Kidney (tissue), 14 donors: ENCODE measurements around the gene LCN6. TPM values are rescaled to one million over a fixed set of nuclear protein-coding genes. Genes with fewer than 3 reads are reported as not detected.
A peak's percentile ranks its signal among the peaks of the same experiment; 100 is the strongest.

ENCODE experiments used
- DNase-seq, 5 donors: peaks; one replicate each; pipeline ENCODE4 v3.0.0-alpha.2; 2013 to 2020
- FAIRE-seq: peaks from 2 replicates; lab custom pipeline; 2012; peaks lifted over from hg19 to GRCh38; lab: Jason Lieb, UNC
- H3K27ac ChIP-seq, 2 donors: one replicate each; pipeline ENCODE4 v1.7.0; 2013; ENCODE audit warnings: low read depth in 2 of 2, low read length in 2 of 2, inconsistent platforms in 1 of 2
- H3K27me3 ChIP-seq: one replicate; pipeline ENCODE4 v1.7.1; 2013; ENCODE audit warnings: low read length, inconsistent platforms; ENCODE audit not compliant: control insufficient read depth, insufficient read depth
- H3K36me3 ChIP-seq, 3 donors: one replicate each; pipeline versions ENCODE4 v1.7.0 to v1.7.1; 2013; ENCODE audit warnings: low read length in 3 of 3, control low read depth in 1 of 3, inconsistent platforms in 1 of 3; ENCODE audit not compliant: insufficient read depth in 3 of 3, control insufficient read depth in 2 of 3
- H3K4me1 ChIP-seq, 3 donors: one replicate each; pipeline versions ENCODE4 v1.7.0 to v1.7.1; 2013; ENCODE audit warnings: low read length in 3 of 3, inconsistent platforms in 1 of 3, low read depth in 1 of 3; ENCODE audit not compliant: control insufficient read depth in 2 of 3, insufficient read depth in 2 of 3
- H3K4me3 ChIP-seq, 3 donors: one replicate each; pipeline versions ENCODE4 v1.7.0 to v1.8.1; 2013; ENCODE audit warnings: low read length in 3 of 3, control low read depth in 1 of 3, inconsistent platforms in 1 of 3
- H3K9ac ChIP-seq, 3 donors: one replicate each; pipeline versions ENCODE4 v1.7.0 to v1.7.1; 2013; ENCODE audit warnings: low read length in 3 of 3, control low read depth in 1 of 3, inconsistent platforms in 1 of 3
- H3K9me3 ChIP-seq, 3 donors: one replicate each; pipeline versions ENCODE4 v1.7.0 to v1.7.1; 2013; ENCODE audit warnings: low read length in 3 of 3, control low read depth in 1 of 3, inconsistent platforms in 1 of 3; ENCODE audit not compliant: control insufficient read depth in 2 of 3, insufficient read depth in 1 of 3
- CTCF ChIP-seq: IDR thresholded peaks from 3 replicates; pipeline ENCODE4 v1.5.1; 2012; ENCODE audit warnings: mild to moderate bottlenecking, moderate library complexity, borderline replicate concordance; ENCODE audit not compliant: insufficient read depth; ENCODE audit errors: extremely low read depth
- intact Hi-C: fragments of 100-400 bp; cut with DNase I; formaldehyde crosslinking; loops from one replicate; pipeline ENCODE4 v1.11.1; 2022
- polyA plus RNA-seq: library from polyadenylated mRNA; stranded (reverse); fragments of 350-450 nt; fragmentation: Illumina TruSeq; extraction: RNeasy Lipid Tissue Mini Kit (QIAGEN cat#74804); gene quantifications from one replicate; pipeline ENCODE4 v1.2.3, GENCODE V29; 2014; ENCODE audit warnings: low read depth, low replicate concordance; ENCODE audit not compliant: insufficient read depth
- total RNA-seq: library from RNA; stranded (reverse); fragmentation: NEBNext Ultra II Directional; extraction: Animal tissue kit (Norgen Biotek cat#: 25700); gene quantifications from one replicate; pipeline ENCODE4 v1.2.1, GENCODE V29; 2021
- donor health status: control.
- donor health status: control.
- donor health status: control.
- donor health status: control.
- donor health status: control.
- donor health status: DM: yes; HTN: yes; CAD: no.
- donor health status: Normal renal cell carcinoma (clear cell type).

Gene LCN6
- total and polyA plus RNA-seq, 2 donors from 2014 or later = 16.0 TPM; not detected in 1

GRCh38 chr9:136754059-136754572 lies 5.8 kb upstream of the LCN6 start:
- no peak overlapping the region for H3K4me3 ChIP-seq
- DNase-seq (no peak), FAIRE-seq (no peak)
- no peaks in the 10 kb centered on the region for H3K27me3 ChIP-seq
- no peak overlapping the region for H3K9ac ChIP-seq
- no peaks in the 10 kb centered on the region for H3K36me3 ChIP-seq
- no peak for TF ChIP-seq CTCF
- peaks cover 0 to 16% (median 0%) of the 10 kb centered on the region in 3 donors for H3K9me3 ChIP-seq
- intact Hi-C loops = no loop called here
- no peak overlapping the region for H3K27ac ChIP-seq
- H3K4me1 ChIP-seq = no peaks in the 10 kb centered on the region

GRCh38 chr9:136753371-136754058 lies 5.2 kb upstream of the LCN6 start:
- DNase-seq = peak in 1 of 5 donors; percentile 68
- no peak overlapping the region for H3K9ac ChIP-seq
- H3K36me3 ChIP-seq = no peaks in the 10 kb centered on the region
- H3K4me1 ChIP-seq = no peaks in the 10 kb centered on the region
- H3K9me3 ChIP-seq = peaks cover 0 to 16% (median 0%) of the 10 kb centered on the region in 3 donors
- H3K4me3 ChIP-seq = no peak overlapping the region
- TF ChIP-seq CTCF = no peak
- H3K27me3 ChIP-seq = no peaks in the 10 kb centered on the region
- no peak for FAIRE-seq
- intact Hi-C loops = no loop called here
- no peak overlapping the region for H3K27ac ChIP-seq

- Histone ChIP-seq H3K4me1 (no peaks in the 10 kb centered on the region), H3K27ac (no peak overlapping the region), H3K9me3 (peaks cover 0 to 16% (median 0%) of the 10 kb centered on the region in 3 donors), H3K27me3 (no peaks in the 10 kb centered on the region), H3K4me3 (no peak overlapping the region), H3K36me3 (no peaks in the 10 kb centered on the region), H3K9ac (no peak overlapping the region)
- DNase-seq (no peak), FAIRE-seq (no peak)
- TF ChIP-seq CTCF = no peak
- intact Hi-C loops = no loop called here
Measured at GRCh38 chr9:136751814-136752213, 3.5 kb upstream of the LCN6 start.

GRCh38 chr9:136751244-136751643 lies 2.9 kb upstream of the LCN6 start:
- Histone ChIP-seq H3K9me3 (peaks cover 0 to 15% (median 0%) of the 10 kb centered on the region in 3 donors), H3K27me3 (no peaks in the 10 kb centered on the region), H3K9ac (no peak overlapping the region), H3K4me1 (no peaks in the 10 kb centered on the region), H3K27ac (no peak overlapping the region), H3K4me3 (no peak overlapping the region), H3K36me3 (no peaks in the 10 kb centered on the region)
- DNase-seq (no peak), FAIRE-seq (no peak)
- no peak for TF ChIP-seq CTCF
- intact Hi-C loops = no loop called here
